Caki2 (cell line): ENCODE results near the gene PITPNM1. TPM values are rescaled to one million over a fixed set of nuclear protein-coding genes. Genes with fewer than 3 reads are reported as not detected.
"Not testable (repeated sequence)": the region's sequence is repeated elsewhere in the genome, so short reads cannot be mapped to it uniquely, and the experiment has no call there.

Experiments used
- DNase-seq: peaks from one replicate; pipeline ENCODE4 v3.0.0-alpha.2; 2015; ENCODE audit warnings: low read depth
- in situ Hi-C: cut with HindIII; loops from 2 replicates; pipeline ENCODE4 v1.10.0; 2016; ENCODE audit warnings: low sequenced_read_pairs, low pct_unique_long_range_greater_than_20kb, mixed read lengths
- total RNA-seq: library from RNA; depleted of rRNA; stranded (reverse); fragments of >200 nt; shearing (Covaris generic); gene quantifications from 2 replicates; pipeline ENCODE4 v1.2.3, GENCODE V29; 2014; ENCODE audit warnings: low replicate concordance; rRNA removed

The PITPNM1 gene
- total RNA-seq, result 43.8 and 48.4 TPM in 2 replicates

DNA sequence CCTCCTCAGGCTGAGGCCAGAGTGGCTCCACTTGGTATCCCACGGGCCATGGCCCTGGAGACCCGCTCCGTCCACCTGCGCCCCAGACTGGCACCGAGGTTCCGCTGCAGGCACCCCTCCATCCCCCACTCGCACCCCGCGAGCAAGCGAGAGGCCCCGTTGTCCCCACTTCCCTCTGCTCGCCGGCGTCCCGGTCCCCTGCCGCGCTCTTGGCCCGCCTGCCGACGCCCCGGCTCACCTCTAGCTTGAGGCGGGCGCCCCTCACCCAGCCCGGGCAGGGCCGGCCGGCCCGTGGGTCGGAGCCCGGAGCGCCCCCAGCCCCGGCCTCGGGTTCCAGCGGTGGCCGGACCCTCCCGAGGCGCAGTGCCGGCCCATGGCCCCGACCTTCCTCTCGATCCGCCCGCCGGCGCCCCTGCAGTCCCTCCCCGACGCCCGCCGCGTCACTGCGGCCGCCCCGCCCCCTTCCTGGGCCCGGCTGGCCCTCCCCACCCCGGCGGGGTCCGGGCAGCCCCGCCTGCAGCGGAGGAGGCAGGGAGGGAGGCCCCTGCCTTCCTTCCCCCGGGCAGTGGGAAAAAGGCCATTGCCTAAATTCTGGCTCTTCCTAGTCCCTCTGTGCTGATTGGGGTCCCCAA lies at the start of gene PITPNM1:
TSS of gene PITPNM1 (minus strand) at position 414 of the 632 bp plus-strand sequence. CDS start 1,183 bp downstream, outside the sequence.
- DNase-seq, result peak; percentile 58
- in situ Hi-C loops, result no loop called here

DNA sequence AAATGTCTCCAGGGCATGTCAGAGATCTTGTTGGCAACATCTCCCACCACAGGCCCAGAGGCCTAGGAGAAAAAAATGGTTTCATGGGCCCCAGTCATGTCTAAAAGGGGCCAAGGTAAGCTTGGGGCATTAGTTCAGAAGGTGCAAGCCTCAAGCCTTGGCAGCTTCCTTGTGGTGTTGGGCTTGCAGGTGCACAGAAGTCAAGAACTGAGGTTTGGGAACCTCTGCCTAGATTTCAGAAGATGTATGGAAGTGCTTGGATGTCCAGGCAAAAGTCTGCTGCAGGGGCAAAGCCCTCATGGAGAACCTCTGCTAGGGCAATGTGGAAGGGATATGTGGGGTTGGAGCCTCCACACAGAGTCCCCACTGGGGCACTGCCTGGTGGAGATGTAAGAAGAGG lies 46.5 kb upstream of the PITPNM1 start:
- DNase-seq, in situ Hi-C loops: not testable (repeated sequence)

DNA sequence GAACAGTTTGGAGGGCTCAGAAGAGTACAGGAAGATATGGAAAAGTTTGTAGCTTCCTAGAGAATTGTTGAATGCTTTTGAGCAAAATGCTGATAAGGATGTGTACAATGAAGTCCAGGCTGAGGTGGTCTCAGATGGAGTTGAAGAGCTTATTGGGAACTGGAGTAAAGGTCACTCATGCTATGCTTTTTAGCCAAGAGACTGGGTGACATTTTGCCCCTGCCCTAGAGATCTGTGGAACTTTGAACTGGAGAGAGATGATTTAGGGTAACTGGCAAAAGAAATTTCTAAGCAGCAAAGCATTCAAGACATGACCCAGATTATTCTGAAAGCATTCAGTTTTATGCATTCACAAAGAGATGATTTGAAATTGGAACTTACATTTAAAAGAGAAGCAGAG lies 46.0 kb upstream of the PITPNM1 start:
- in situ Hi-C loops, result no loop called here
- DNase-seq, result no peak

DNA sequence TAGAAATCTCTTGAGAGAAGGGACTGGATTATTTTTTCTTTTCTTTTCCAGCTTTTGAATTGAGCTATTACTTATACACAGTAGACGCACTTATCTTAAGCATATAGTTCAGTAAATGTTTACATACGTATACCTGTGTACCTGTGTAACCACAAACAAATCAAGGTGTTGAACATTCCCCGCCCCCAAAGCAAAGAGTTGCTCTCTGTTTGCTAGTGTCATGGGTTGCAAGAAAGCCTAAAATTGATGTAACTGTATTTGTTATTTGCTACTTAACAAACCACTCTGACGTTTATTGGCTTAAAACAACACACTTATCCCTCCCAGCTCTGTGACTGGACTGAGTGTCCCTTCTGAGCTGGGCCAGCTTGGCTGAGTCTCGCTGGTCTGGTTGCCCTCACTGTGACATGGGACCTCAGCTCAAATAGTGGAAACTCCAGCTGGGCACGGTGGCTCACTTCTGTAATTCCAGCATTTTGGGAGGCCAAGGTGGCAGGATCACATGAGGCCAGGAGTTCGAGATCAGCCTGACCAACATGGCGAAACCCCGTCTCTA lies 43.5 kb upstream of the PITPNM1 start:
- in situ Hi-C loops, result no loop called here
- DNase-seq, result no peak

DNA sequence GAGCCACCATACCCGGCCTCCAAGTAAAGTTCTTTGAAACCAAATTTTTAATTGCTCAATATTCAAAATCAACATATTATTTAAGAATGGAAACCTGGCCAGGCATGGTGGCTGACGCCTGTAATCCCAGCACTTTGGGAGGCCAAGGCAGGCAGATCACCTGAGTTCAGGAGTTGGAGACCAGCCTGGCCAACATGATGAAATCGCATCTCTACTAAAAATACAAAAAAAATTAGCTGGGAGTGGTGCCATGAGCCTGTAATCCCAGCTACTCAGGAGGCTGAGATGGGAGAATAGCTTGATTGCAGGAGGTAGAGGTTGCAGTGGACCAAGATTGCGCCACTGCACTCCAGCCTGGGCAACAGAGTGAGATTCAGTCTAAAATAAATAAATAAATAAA lies 42.9 kb upstream of the PITPNM1 start:
- DNase-seq, in situ Hi-C loops: not testable (repeated sequence)

DNA sequence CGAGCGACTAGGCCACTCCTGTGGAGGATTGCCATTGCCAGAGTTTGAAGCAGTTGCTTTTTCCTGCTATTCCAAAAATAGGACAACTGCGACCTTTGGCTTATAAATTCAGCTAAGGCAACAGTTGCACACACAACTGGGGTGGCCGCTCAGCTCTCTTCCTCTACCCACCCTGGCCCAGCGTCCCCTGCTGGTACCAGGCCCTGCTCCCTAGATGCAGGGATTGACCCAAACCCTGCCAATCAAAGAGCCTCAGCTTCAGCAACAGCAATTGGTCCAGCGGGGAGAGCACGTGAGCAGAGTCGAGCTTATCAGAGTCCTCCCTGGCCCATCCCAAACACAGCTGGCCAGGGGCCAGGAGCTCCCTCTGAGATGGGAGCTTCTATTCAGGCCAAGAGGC lies 40.1 kb upstream of the PITPNM1 start:
- peak; percentile 80 for DNase-seq
- in situ Hi-C loops, result no loop called here

DNA sequence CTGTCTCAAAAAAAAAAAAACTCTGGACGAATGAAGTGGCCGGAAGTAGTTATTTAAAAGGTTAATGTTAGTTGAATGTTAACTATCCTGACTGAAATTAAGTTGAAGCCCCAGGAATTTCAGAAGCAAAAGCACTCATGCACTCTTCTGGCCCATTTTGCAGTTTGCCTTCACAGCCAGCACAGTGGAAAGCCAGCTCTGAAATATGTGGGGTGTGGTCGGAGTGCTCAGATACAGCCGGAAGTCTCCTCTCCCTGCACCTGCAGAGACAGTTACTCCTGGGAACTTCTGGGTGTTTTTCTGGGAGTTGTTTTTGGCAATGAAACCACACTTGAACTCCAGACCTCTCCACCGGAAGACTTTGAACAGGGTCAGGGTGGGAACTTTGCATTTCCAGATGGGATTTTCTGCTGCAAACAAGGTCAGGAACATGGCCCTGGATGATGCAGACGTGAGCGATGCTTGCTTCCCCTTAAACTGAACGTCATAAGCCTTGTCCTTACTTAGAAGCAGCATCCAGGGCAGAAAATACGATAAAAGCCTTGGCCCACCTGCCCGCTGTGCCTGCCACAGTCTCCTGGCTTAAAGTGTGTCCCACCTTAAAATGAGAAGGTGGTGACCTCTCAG lies 39.6 kb upstream of the PITPNM1 start:
- DNase-seq, result peak; percentile 79
- in situ Hi-C loops, result no loop called here

DNA sequence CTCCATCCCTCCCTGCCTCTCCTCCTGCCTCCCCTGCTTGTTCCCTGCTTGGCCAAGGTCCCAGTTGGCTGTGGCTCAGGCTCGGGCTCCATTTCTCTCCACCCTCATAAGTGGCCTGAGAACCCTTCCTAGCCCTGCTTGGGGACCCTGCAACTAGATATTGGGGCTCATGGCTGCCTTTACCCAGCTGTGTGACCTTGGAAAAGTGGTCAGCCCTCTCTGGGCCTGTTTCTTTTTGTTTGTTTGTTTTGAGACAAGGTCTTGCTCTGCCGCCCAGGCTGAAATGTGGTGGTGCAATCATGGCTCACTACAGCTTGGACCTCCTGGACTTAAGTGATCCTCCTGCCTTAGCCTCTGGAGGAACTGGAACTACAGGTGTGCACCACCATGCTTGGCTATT lies 38.4 kb upstream of the PITPNM1 start:
- in situ Hi-C loops, result no loop called here
- DNase-seq, result no peak

DNA sequence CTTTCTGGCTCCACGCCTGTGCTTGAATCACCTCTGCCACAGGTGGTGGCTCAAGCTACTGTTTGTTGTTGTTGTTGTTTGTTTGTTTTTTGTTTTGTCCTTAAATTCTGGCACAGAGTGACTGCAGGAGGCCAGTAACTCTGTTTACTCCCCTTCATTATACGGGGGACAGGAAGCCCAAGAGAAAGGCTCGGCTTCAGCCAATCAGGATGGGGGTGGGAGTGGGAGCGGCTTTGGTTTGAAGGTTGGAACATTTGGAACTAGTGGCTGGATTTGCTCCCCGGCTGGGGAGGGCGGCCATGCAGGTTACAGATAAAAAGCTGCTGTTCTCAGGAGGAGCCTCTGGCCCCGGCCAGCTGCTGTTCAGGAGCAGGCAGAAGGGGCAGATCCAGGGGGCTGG lies 37.8 kb upstream of the PITPNM1 start:
- DNase-seq, result no peak
- in situ Hi-C loops, result no loop called here

DNA sequence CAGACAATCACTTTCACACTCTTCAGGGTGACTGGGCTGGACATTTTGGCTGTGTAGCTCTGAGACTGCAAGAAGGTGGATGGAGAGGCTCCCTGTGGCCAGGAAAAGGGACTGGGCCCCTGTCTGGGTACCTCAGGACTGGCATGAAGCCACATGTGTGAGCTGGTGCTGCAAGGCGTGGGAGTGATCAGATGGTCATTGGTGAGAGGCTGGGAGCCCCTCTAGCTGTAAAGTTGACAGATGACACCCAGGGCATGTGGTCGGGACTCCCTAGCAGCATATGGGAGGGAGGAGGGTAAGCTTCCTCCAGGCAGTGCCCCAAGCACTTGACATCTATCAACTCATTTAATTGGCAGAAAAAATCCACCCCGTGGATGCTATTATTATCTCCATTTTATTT lies 37.0 kb upstream of the PITPNM1 start:
- no peak for DNase-seq
- in situ Hi-C loops, result no loop called here

DNA sequence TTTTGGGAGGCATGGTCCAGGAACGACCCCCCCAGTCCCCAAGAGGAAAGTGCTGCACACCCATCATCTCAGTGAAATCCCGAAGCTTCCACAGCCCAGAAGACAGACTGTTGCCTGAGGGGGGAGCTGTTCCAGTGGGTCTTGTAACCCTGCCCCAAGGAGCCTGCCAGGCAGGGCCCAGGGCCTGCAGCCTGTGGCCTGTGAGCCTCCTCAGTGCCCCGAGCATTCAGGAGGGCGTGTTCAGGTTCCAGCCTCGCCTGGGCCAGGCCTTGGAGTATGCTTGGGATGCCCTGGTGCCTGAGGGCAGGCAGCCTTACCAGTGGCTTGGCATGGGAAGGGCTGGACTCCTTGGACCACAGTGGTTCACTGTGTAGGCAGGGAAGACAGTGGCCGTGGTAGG lies 36.0 kb upstream of the PITPNM1 start:
- in situ Hi-C loops, result no loop called here

DNA sequence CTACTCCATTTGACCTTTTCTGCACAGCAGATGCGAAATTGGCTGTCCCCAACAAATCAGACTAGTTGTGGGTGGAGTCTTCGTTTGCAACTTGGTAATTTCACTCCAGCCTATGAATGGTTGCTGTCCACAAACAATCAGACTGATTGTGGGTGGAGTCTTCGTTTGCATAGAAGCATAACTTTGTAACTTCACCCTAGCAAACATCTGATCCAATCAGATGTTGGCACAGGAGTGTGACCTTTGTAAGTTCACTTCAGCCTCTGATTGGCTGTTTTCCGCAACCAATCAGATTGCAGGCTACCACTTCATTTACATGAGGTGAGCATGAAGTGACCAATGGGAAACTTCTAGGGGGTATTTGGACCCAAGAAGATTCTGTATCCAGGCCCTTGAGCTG lies 34.4 kb upstream of the PITPNM1 start:
- DNase-seq, result no peak
- in situ Hi-C loops, result no loop called here

More for the DNA sequence above, 36.0 kb upstream of the PITPNM1 start:
- DNase-seq, result no peak

DNA sequence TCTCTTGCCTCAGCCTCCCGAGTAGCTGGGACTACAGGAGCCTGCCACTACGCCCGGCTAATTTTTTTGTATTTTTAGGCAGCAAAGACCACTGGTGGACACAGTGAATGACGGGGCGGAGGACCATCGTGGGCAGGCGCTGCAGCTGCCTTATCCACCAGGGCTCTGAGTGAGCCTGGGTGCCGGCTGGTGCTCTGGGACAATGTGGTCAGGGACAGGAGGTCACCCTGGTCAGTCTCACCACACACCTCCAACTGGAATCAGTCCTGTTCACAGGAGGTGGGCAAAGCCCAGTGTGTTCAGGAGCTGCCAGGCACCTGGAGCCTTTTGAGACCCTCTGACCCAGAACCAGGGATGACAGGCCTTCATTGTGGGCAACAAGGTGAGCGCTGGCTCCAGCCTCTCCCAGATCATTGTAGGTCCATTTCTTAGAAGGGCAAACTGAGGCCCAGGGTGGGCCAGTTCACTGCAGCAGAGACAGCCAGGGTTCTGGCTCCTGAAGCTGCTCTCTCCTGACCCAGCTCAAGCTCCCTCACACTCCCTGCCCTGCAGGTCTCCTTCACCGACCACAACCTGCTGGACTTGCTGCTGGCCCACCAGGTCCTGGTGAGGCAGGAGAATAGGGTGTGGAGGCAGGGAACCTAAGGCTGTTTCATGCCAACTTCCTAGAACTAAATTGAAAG lies 33.8 kb upstream of the PITPNM1 start:
- in situ Hi-C loops, result no loop called here
- DNase-seq, result no peak

DNA sequence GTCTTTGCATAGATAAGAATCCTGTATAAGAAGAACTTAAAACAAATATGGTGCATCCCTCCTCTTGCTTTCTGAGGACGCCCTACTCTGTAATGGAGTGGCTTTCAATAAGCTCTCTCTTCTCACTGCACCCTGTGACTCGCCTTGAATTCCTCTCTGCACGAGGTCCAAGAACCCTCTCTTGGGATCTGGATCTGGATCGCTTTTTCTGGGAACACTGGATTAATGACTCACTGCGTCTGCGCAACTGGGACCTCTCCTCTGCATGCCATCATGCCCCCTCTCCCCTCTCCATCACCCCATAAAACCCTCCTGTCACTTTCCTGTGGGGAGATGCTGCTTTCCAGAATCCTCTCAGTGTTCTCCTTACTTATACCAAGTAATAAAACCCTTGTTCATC lies 33.1 kb upstream of the PITPNM1 start:
- DNase-seq, result no peak
- in situ Hi-C loops, result no loop called here

DNA sequence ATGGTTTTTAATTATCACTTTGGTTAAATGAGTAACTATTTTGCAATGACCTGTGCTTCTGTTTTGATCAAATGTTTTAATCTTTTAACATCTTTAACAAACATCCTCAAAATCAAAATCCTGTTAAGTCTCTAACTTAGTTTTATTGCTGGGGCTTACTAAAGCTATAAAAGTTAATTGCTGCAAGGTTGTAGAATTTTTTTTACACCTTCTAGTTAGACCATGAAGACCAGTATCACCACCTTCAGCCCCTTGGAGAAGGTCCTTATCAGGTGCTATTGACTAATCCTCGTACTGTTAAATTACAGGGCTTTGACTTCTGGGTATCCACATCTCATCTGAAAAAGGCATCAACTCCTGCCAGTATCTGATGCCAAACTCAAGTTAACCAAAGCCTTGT lies 30.4 kb upstream of the PITPNM1 start:
- in situ Hi-C loops, result no loop called here
- DNase-seq, result no peak

DNA sequence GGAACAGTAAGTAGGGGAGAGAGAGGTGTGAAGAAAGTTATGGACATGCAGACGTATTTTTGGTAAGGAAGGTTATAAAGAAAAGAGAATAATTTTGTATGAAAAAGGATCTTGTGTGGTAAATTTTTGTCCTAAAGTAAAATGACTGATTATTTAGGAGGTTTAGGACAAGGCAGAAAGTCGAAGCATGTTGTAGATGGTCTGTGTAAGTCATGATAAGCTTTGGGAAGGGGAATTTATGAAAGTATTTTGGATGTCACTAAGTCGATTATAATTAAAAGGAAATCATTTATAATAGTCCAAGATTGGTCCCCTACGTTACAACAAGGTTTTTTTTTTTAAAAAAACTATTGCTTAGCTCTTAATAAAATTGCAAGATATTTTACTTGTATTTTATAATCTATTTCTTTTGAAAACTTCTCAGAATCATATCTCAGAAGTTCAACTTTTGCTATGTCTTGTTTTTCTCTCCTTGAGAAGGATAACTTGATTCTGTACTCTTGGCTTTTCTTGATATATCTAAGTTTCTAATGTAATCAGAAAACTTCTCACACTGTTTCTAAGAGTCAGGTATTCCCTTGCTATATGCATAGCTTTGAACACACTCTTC lies 29.0 kb upstream of the PITPNM1 start:
- in situ Hi-C loops, result no loop called here
- peak; percentile 16 for DNase-seq

DNA sequence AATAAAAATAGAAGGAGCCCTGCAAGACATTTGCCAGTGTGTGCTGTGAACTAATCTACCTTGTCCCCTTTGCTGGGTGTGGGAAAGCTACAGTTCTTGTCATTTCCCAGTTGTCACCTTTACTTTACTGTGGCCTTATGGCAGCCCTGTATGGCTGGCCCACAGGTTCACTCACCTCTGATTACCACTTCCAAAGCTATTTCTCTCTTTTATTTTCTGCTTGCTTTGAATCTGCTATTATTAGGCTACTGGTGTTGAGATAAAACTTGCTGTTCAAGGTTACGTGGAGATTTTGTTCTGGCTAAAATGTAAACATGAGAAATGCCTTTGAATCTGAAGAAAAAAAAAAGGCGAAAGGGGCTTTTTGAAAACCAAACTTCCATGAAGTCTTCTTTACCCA lies 27.7 kb upstream of the PITPNM1 start:
- DNase-seq, result no peak
- in situ Hi-C loops, result no loop called here

DNA sequence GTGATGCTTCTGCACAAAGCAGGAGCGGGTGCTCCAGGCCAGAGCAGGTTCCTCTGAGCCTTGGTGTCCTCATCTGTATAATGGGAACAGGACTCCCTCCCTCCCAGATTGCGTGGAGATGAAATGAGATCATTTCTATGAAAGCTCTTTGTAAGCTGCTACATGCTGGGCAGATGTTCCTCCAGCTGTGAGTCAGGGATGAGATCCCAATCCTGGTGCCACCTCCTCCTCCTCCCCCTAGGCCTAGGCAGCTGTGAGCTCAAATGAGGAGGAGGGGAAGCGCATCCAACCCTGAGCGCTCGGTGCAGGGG lies 25.1 kb upstream of the PITPNM1 start:
- in situ Hi-C loops, result no loop called here
- DNase-seq, result no peak

DNA sequence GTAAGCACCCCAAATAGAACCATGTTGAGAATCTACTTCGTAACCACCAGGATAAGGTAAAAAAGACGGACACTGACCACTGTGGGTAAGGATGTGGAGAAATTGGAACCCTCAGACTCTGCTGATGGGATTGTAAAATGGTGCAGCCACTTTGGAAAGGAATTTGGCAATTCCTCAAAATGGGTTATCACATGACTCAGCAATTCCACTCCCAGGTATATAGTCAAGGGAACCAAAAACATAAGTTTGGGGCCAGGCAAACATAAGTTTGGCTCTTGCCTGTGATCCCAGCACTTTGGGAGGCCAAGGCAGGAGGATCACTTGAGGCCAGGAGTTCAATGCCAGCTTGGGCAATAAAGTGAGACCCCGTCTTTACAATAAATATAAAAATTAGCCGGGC lies 23.2 kb upstream of the PITPNM1 start:
- in situ Hi-C loops, result no loop called here
- DNase-seq, result no peak
